Hepatocyte (in vitro differentiated cells): ENCODE results near the gene PTPN14. TPM values are rescaled to one million over a fixed set of nuclear protein-coding genes. Genes with fewer than 3 reads are reported as not detected.

Source experiments
- DNase-seq: peaks from one replicate; pipeline ENCODE4 v3.0.0-alpha.2; 2016; ENCODE audit warnings: low spot score
- H2AFZ ChIP-seq: fragments of 200-600 bp; sonication (generic); 2 replicates; pipeline ENCODE4 v1.6.0; 2016; ENCODE audit warnings: antibody characterized with exemption, mild to moderate bottlenecking
- H3K27ac ChIP-seq: fragments of 200-600 bp; sonication (generic); 2 replicates; pipeline ENCODE4 v1.5.1; 2016; ENCODE audit warnings: mild to moderate bottlenecking
- H3K27me3 ChIP-seq: fragments of 200-600 bp; sonication (generic); 2 replicates; pipeline ENCODE4 v1.6.1; 2016
- H3K36me3 ChIP-seq: fragments of 200-600 bp; sonication (generic); replicated peaks from 2 replicates; pipeline ENCODE4 v1.5.1; 2016; ENCODE audit warnings: low read depth; ENCODE audit not compliant: insufficient read depth
- H3K4me1 ChIP-seq: fragments of 200-600 bp; sonication (generic); 2 replicates; pipeline ENCODE4 v1.5.1; 2016; ENCODE audit warnings: mild to moderate bottlenecking, moderate library complexity; ENCODE audit not compliant: insufficient read depth
- H3K4me2 ChIP-seq: fragments of 200-600 bp; sonication (generic); 2 replicates; pipeline ENCODE4 v1.6.0; 2016
- H3K4me3 ChIP-seq: fragments of 200-600 bp; sonication (generic); 2 replicates; pipeline ENCODE4 v1.5.1; 2016; ENCODE audit warnings: mild to moderate bottlenecking
- H3K79me2 ChIP-seq: fragments of 200-600 bp; sonication (generic); 2 replicates; pipeline ENCODE4 v1.6.0; 2017; ENCODE audit warnings: mild to moderate bottlenecking
- H3K9me2 ChIP-seq: fragments of 200-600 bp; sonication (generic); replicated peaks from 2 replicates; pipeline ENCODE4 v1.6.0; 2017; ENCODE audit warnings: mild to moderate bottlenecking; ENCODE audit not compliant: insufficient read depth
- H3K9me3 ChIP-seq: fragments of 200-600 bp; sonication (generic); 2 replicates; pipeline ENCODE4 v1.5.1; 2016; ENCODE audit warnings: low read depth, mild to moderate bottlenecking
- H4K20me1 ChIP-seq: fragments of 200-600 bp; sonication (generic); 2 replicates; pipeline ENCODE4 v1.6.0; 2016; ENCODE audit warnings: mild to moderate bottlenecking; ENCODE audit not compliant: insufficient read depth, poor library complexity, severe bottlenecking
- CTCF ChIP-seq: fragments of 200-600 bp; sonication (generic); IDR thresholded peaks from 2 replicates; pipeline ENCODE4 v1.5.1; 2016; ENCODE audit warnings: antibody characterized with exemption, mild to moderate bottlenecking; ENCODE audit not compliant: poor library complexity
- EZH2 ChIP-seq: fragments of 200-600 bp; sonication (generic); IDR thresholded peaks from 2 replicates; pipeline ENCODE4 v1.6.1; 2016; ENCODE audit warnings: antibody characterized with exemption, mild to moderate bottlenecking, borderline replicate concordance
- EZH2phosphoT487 ChIP-seq: fragments of 200-600 bp; sonication (generic); IDR thresholded peaks from one replicate; pipeline ENCODE4 v1.6.1; 2018; ENCODE audit warnings: antibody characterized with exemption, mild to moderate bottlenecking, low read depth, moderate library complexity; ENCODE audit not compliant: unreplicated experiment, severe bottlenecking
- WGBS: methylation state at CpG from one replicate; pipeline ENCODE4 v1.1.6; 2016; ENCODE audit warnings: low lambda C conversion rate; ENCODE audit errors: missing lambda C conversion rate; 5-methylcytosine and 5-hydroxymethylcytosine counted together
- polyA plus RNA-seq: library from polyadenylated mRNA; unstranded; fragments of >200 nt; fragmentation: Nextera tagmentation; extraction: Ambion mirVana; gene quantifications from 2 replicates; pipeline ENCODE4 v1.2.1, GENCODE V29; 2016
- total RNA-seq: library from RNA; depleted of rRNA; stranded (reverse); fragments of >200 nt; gene quantifications from 2 replicates; pipeline ENCODE4 v1.2.3, GENCODE V29; 2014

The PTPN14 gene
- total and polyA plus RNA-seq, 2 experiments from 2014 or later = 9.5 to 21.7 TPM

GRCh38 chr1:214447557-214447871 is 103.9 kb downstream of the PTPN14 start:
- no peaks in the 10 kb centered on the region for H3K9me3 ChIP-seq
- no peak for DNase-seq
- no peak overlapping the region for H3K4me3 ChIP-seq
- 68% methylated on average over 2 of the region's 2 CpGs for WGBS
- peak overlapping the region; percentile 65 for H3K27ac ChIP-seq
- peak overlapping the region; percentile 64 for H3K4me2 ChIP-seq
- H3K9me2 ChIP-seq = no peaks in the 10 kb centered on the region
- no peaks in the 10 kb centered on the region for H3K27me3 ChIP-seq
- H3K79me2 ChIP-seq = peaks cover 19% of the 10 kb centered on the region
- H4K20me1 ChIP-seq = no peaks in the 10 kb centered on the region
- H3K36me3 ChIP-seq = no peaks in the 10 kb centered on the region
- H2AFZ ChIP-seq = no peak overlapping the region
- TF ChIP-seq EZH2 (no peak), EZH2phosphoT487 (no peak), CTCF (no peak)
- H3K4me1 ChIP-seq = peaks cover 25% of the 10 kb centered on the region

- peaks cover 25% of the 10 kb centered on the region for H3K4me1 ChIP-seq
- H3K27me3 ChIP-seq = no peaks in the 10 kb centered on the region
- no peak overlapping the region for H2AFZ ChIP-seq
- DNase-seq = peak; percentile 76
- peak overlapping the region; percentile 65 for H3K27ac ChIP-seq
- TF ChIP-seq CTCF (no peak), EZH2phosphoT487 (no peak), EZH2 (no peak)
- H3K9me3 ChIP-seq = no peaks in the 10 kb centered on the region
- H3K4me2 ChIP-seq = peak overlapping the region; percentile 64
- no peaks in the 10 kb centered on the region for H3K9me2 ChIP-seq
- no peaks in the 10 kb centered on the region for H3K36me3 ChIP-seq
- no peaks in the 10 kb centered on the region for H4K20me1 ChIP-seq
- H3K4me3 ChIP-seq = no peak overlapping the region
- H3K79me2 ChIP-seq = peaks cover 18% of the 10 kb centered on the region
- 30% methylated on average over 8 of the region's 8 CpGs for WGBS
Measured at GRCh38 chr1:214446772-214447556, 104.4 kb downstream of the PTPN14 start.

- Histone ChIP-seq H4K20me1 (no peaks in the 10 kb centered on the region), H3K4me2 (peak overlapping the region; percentile 64), H3K9me3 (no peaks in the 10 kb centered on the region), H3K36me3 (no peaks in the 10 kb centered on the region), H3K79me2 (peaks cover 20% of the 10 kb centered on the region), H3K27me3 (no peaks in the 10 kb centered on the region), H2AFZ (no peak overlapping the region), H3K4me3 (no peak overlapping the region), H3K4me1 (peaks cover 29% of the 10 kb centered on the region), H3K9me2 (no peaks in the 10 kb centered on the region), H3K27ac (peak overlapping the region; percentile 65)
- peak; percentile 51 for DNase-seq
- 29% methylated on average over 2 of the region's 2 CpGs for WGBS
- TF ChIP-seq EZH2 = no peak
- TF ChIP-seq EZH2phosphoT487 = no peak
- TF ChIP-seq CTCF = no peak
Measured at GRCh38 chr1:214445831-214446614, 105.4 kb downstream of the PTPN14 start.
